ENCODE measurements around the gene RMDN3. TPM values are rescaled to one million over a fixed set of nuclear protein-coding genes. Genes with fewer than 3 reads are reported as not detected.

RMDN3 gene
- total and polyA plus RNA-seq, 4 donors = 27.5 to 33.8 (median 30.2) TPM

DNA sequence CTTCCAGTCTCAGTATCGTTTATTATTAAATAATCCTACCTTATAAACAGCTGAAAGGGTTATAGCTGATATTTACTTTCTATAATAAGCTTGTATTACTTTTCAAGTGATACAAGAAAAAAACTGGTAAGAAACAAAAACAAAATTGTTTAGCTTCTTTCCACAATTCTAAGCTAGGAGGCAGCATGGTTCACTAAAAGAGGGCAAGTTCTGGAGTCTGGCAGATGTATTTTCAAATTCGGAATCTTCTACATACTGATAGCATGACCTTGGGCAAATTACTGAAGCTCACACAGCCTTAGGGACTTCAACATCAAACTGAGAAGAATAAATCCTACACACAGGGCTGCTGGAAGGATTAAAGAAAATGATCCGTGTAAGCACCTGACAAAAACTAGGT is 30.1 kb upstream of the RMDN3 start:
- H3K27ac ChIP-seq (ENCODE audit: low read depth in 1 of 2, low read length in 2 of 2) = no peak overlapping the region
- no peak for TF ChIP-seq GABPA (IDR thresholded peaks at IDR 0.05 in 1 of 2, conservative IDR thresholded peaks at IDR 0.05 in 1 of 2)
- no peak for TF ChIP-seq EGR1 (IDR thresholded peaks at IDR 0.05; ENCODE audit: low read depth in 2 of 2)
- peak; percentile 64 to 68 for TF ChIP-seq RAD21 (IDR thresholded peaks at IDR 0.05)
- TF ChIP-seq YY1 (IDR thresholded peaks at IDR 0.05) = no peak
- no peak for TF ChIP-seq REST (IDR thresholded peaks at IDR 0.05)

DNA sequence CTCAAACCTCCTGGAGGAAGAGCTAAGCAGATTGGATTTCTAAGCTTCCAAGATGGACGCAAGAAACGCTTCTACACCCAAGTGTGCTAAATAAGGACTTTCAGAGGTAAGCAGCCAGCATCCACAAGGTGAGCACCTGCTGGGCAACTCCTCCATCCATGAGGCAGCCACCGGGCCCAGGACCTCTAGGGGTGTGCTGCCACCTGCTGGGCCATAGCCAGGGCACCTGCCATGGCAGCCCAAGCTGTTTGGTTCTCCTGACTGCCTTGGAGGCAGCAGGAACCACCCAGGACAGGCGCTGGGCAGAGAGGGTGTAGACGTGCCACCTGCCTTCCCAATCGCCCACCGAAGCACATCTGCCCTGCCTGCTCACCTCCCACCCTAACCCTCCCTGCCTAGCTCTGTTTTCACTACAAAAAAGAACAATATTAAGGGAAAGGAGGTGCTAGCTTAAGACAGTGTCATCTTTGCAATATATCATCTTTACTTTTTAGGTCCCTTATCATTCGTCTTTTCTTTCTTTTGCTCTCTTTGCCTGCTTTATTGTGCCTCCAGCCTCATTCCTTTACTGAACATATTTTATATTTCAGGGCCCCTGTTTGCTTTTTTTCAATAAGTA is 27.7 kb upstream of the RMDN3 start:
- H3K4me1 ChIP-seq (ENCODE audit: control insufficient read depth in 4 of 4, insufficient read depth in 4 of 4, low read length in 3 of 4) = peaks cover 0 to 13% (median 8%) of the 10 kb centered on the region in 4 donors
- peaks cover 4 to 14% (median 10%) of the 10 kb centered on the region in 4 donors for H3K36me3 ChIP-seq (ENCODE audit: control insufficient read depth in 4 of 4, insufficient read depth in 3 of 4, low read depth in 1 of 4, low read length in 3 of 4)
- DNase-seq (ENCODE audit: low spot score) = peak; percentile 81
- H3K9me3 ChIP-seq (ENCODE audit: control insufficient read depth in 4 of 4, low read length in 3 of 4) = no peaks in the 10 kb centered on the region
- WGBS = 45% methylated on average over 8 of the region's 8 CpGs
- H3K9ac ChIP-seq (ENCODE audit: low read depth in 1 of 2, low read length in 2 of 2) = no peak overlapping the region
- H3K27ac ChIP-seq (ENCODE audit: low read depth in 1 of 2, low read length in 2 of 2) = no peak overlapping the region
- no peaks in the 10 kb centered on the region for H3K27me3 ChIP-seq (ENCODE audit: control insufficient read depth in 4 of 4, insufficient read depth in 4 of 4, low read length in 3 of 4)
- H3K4me3 ChIP-seq (ENCODE audit: low read depth in 1 of 3, low read length in 3 of 3) = no peak overlapping the region
- TF ChIP-seq CTCF (IDR thresholded peaks at IDR 0.05; ENCODE audit: low read depth, low read length, missing input control) (peak; percentile 83), YY1 (IDR thresholded peaks at IDR 0.05) (no peak), RAD21 (IDR thresholded peaks at IDR 0.05) (peak; percentile 90 to 98), RXRA (IDR thresholded peaks at IDR 0.05) (peak in 1 of 2 donors; percentile 22), HNF4G (IDR thresholded peaks at IDR 0.05) (no peak), GABPA (IDR thresholded peaks at IDR 0.05 in 1 of 2, conservative IDR thresholded peaks at IDR 0.05 in 1 of 2) (no peak), FOXA1 (IDR thresholded peaks at IDR 0.05) (no peak)

More for the DNA sequence above, 30.1 kb upstream of the RMDN3 start:
- H3K27me3 ChIP-seq (ENCODE audit: control insufficient read depth in 4 of 4, insufficient read depth in 4 of 4, low read length in 3 of 4) = no peaks in the 10 kb centered on the region
- no peaks in the 10 kb centered on the region for H3K9me3 ChIP-seq (ENCODE audit: control insufficient read depth in 4 of 4, low read length in 3 of 4)
- H3K4me3 ChIP-seq (ENCODE audit: low read depth in 1 of 3, low read length in 3 of 3) = no peak overlapping the region
- H3K9ac ChIP-seq (ENCODE audit: low read depth in 1 of 2, low read length in 2 of 2) = no peak overlapping the region
- WGBS = 60% methylated on average over 3 of the region's 3 CpGs
- H3K4me1 ChIP-seq (ENCODE audit: control insufficient read depth in 4 of 4, insufficient read depth in 4 of 4, low read length in 3 of 4) = peaks cover 0 to 16% (median 8%) of the 10 kb centered on the region in 4 donors
- DNase-seq (ENCODE audit: low spot score) = no peak
- H3K36me3 ChIP-seq (ENCODE audit: control insufficient read depth in 4 of 4, insufficient read depth in 3 of 4, low read depth in 1 of 4, low read length in 3 of 4) = no peaks in the 10 kb centered on the region

DNA sequence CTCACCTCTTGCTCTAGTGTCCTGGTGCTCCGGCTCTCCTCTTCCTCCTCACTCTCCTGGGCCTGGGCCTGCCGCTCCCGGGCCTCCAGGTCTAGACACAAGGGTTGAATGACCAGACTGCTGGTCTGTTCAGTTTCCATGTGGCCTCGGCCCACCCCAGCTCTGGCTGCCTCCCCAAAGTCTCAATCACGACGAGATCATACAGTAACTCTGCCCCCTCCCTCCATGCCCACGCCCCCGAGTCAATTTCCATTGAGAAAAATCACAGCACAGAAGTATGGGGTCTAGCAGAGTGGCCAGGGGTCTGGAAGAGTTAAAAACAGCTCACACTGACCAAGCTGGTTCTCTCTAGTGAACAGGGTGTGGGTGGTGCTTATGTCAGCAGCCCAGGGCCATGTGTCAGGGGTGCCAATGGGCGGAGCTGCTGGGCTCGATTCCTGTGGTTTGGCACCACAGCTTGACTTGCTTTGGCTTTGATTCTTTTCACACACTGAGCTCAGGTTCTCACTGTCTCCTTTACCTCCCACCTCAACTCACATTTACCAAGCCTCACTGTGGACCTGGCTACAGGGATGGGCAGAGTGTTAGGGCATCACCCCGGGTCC is 21.6 kb upstream of the RMDN3 start:
- Histone ChIP-seq H3K4me3 (ENCODE audit: low read depth in 1 of 3, low read length in 3 of 3) (peak overlapping the region in 2 of 3 donors; percentile 1 to 2), H3K27me3 (ENCODE audit: control insufficient read depth in 4 of 4, insufficient read depth in 4 of 4, low read length in 3 of 4) (no peaks in the 10 kb centered on the region), H3K27ac (ENCODE audit: low read depth in 1 of 2, low read length in 2 of 2) (peak overlapping the region; percentile 71 to 83), H3K36me3 (ENCODE audit: control insufficient read depth in 4 of 4, insufficient read depth in 3 of 4, low read depth in 1 of 4, low read length in 3 of 4) (peaks cover 4 to 33% (median 22%) of the 10 kb centered on the region in 4 donors), H3K9ac (ENCODE audit: low read depth in 1 of 2, low read length in 2 of 2) (no peak overlapping the region), H3K9me3 (ENCODE audit: control insufficient read depth in 4 of 4, low read length in 3 of 4) (no peaks in the 10 kb centered on the region), H3K4me1 (ENCODE audit: control insufficient read depth in 4 of 4, insufficient read depth in 4 of 4, low read length in 3 of 4) (peaks cover 2 to 28% (median 22%) of the 10 kb centered on the region in 4 donors)
- no peak for DNase-seq (ENCODE audit: low spot score)
- 41% methylated on average over 11 of the region's 11 CpGs for WGBS
- TF ChIP-seq JUND (IDR thresholded peaks at IDR 0.05) (no peak), CTCF (IDR thresholded peaks at IDR 0.05; ENCODE audit: low read depth, low read length, missing input control) (no peak), FOXA1 (IDR thresholded peaks at IDR 0.05) (peak; percentile 24), RXRA (IDR thresholded peaks at IDR 0.05) (peak in 1 of 2 donors; percentile 48), NR2F2 (IDR thresholded peaks at IDR 0.05) (no peak), TAF1 (conservative IDR thresholded peaks at IDR 0.05) (no peak), REST (IDR thresholded peaks at IDR 0.05) (peak; percentile 13)
- TF ChIP-seq, protein P1, sequence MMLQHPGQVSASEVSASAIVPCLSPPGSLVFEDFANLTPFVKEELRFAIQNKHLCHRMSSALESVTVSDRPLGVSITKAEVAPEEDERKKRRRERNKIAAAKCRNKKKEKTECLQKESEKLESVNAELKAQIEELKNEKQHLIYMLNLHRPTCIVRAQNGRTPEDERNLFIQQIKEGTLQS (IDR thresholded peaks at IDR 0.05) = no peak
